AG09319 (cell line): ENCODE measurements around the gene NUDT16.

Experiments used
- DNase-seq: peaks from one replicate; pipeline ENCODE4 v3.0.0-alpha.2; 2010; ENCODE audit warnings: low read depth; ENCODE audit errors: extremely low read depth
- CTCF ChIP-seq: IDR thresholded peaks from 2 replicates; pipeline ENCODE4 v1.5.1; 2011; ENCODE audit warnings: low read depth, mild to moderate bottlenecking, inconsistent platforms, low read length, moderate library complexity

The NUDT16 gene

GRCh38 chr3:131421957-131422498 lies 40.5 kb downstream of the NUDT16 start:
- DNase-seq: no peak

DNA sequence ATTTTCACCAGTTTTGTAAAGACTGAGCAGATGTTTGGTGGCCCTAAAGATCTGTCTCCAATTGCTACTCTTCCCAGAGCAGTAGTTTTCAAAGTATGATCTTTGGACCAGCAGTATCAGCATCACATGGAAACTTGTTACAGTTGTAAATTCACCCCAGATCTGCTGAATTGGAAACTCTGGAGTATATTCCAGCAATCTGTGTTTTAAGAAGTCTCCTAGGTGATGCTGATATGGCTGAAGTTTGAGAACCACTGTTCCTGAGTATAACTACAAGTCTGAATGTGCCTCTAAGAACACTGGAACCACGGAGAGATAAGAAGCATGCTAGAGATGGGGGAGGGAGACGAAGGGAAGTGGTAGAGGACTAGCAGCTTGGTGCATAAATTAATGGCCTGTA lies 45.7 kb downstream of the NUDT16 start:
- no peak for TF ChIP-seq CTCF
- no peak for DNase-seq

More at GRCh38 chr3:131421957-131422498, 40.5 kb downstream of the NUDT16 start:
- TF ChIP-seq CTCF: no peak

GRCh38 chr3:131431754-131432153 lies 50.2 kb downstream of the NUDT16 start:
- DNase-seq: no peak
- no peak for TF ChIP-seq CTCF

- TF ChIP-seq CTCF: no peak
Measured at GRCh38 chr3:131432441-131432840, 50.9 kb downstream of the NUDT16 start.

GRCh38 chr3:131435000-131435399 lies 53.4 kb downstream of the NUDT16 start:
- DNase-seq: no peak
- no peak for TF ChIP-seq CTCF

More at GRCh38 chr3:131432441-131432840, 50.9 kb downstream of the NUDT16 start:
- DNase-seq: no peak
